Fibroblast of mammary gland (primary cell): Measurements from ENCODE around the gene ITGB2.

Source experiments
- DNase-seq: peaks from one replicate; pipeline ENCODE4 v3.0.0-alpha.2; 2010; ENCODE audit warnings: low read depth
- H3K4me3 ChIP-seq: 2 replicates; pipeline ENCODE4 v1.5.1; 2011; ENCODE audit warnings: low read depth, mild to moderate bottlenecking, low read length, moderate library complexity; ENCODE audit not compliant: control insufficient read depth
- CTCF ChIP-seq: conservative IDR thresholded peaks from 2 replicates; pipeline ENCODE4 v1.5.1; 2011; ENCODE audit warnings: low read depth, low read length, inconsistent platforms; ENCODE audit not compliant: control insufficient read depth, insufficient read depth

Gene ITGB2

DNA sequence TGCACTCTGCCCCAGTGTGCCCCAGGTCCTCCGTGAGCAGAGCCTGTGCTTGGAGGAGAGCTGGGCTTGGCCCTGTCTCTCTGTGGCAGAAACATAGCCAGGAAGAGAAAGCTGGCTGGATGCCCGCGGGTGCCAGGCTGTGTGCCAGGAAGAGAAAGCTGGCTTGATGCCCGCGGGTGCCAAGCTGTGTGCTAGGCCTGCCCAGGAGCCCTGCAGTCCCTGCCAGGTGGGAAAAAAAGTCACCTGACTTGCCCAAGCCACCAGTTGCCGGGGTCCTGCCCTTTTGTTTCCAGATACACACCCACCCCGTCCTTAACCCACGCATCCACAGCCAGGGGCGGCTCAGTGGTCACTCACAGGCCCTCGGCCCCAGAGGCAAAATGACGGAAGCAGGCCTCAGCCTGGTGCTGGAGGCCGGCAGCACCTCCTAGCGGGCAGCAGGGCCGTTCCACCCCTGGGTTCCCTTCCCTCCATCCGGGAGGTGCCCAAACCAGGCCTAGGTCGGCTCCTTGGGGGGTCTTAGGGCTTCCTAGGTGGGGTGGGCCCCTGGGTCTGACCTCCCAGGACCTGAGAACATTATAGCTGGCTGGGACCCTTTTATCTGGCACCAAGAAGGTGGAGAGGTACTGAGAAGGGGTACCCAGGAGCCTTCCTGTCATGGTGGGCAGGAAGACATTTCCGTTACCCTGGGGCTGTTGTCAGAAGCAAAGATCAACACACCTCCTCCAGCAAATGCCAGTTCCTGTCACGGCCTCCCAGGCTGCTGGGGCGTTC lies 9.1 kb downstream of the ITGB2 start:
- TF ChIP-seq CTCF, result no peak
- no peak for DNase-seq
- no peak overlapping the region for H3K4me3 ChIP-seq

GRCh38 chr21:44911068-44911383 lies 9.7 kb downstream of the ITGB2 start:
- no peak overlapping the region for H3K4me3 ChIP-seq
- no peak for DNase-seq
- no peak for TF ChIP-seq CTCF

DNA sequence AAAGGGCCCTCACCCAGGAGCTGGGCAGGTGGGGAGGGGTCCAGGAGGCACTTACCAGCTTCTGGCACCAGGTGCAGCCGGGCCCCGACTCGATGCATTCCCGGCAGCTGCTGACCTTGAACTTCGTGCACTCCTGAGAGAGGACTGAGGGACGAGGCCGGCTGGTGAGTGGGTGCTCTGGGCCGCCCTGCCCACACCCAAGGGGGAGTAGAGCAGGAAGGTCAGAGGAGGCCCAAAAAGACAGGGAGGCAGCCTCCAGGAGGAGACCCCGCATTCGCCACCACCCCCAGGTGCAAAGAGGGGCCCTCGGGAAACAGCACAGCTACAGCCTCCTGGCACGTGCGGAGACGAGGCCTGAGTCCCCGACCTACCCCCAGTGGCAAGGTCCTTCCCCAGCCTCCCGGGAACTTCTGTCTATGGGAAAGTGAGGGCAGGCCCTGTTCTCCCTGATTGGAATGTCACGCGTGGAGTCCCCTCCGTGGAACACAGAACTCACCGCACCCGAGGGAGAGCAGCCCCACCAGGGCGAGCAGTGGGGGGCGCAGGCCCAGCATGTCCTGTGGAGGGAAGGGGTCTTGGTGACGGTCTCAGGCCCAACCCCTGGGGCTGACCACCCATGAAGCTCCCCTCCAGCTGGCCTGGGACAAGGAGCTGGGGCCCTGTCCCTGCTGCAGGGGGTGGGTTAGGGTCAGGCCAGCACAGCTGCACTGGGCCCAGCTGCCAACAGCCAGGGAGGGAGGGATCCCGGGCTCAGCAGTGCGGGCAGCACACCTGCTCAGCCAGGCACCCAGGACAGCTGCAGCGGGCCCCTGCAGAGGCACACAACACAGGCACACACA lies 10.3 kb downstream of the ITGB2 start:
- DNase-seq, result no peak
- no peak overlapping the region for H3K4me3 ChIP-seq
- no peak for TF ChIP-seq CTCF

GRCh38 chr21:44909719-44910118 lies 11.0 kb downstream of the ITGB2 start:
- no peak for TF ChIP-seq CTCF
- no peak overlapping the region for H3K4me3 ChIP-seq
- no peak for DNase-seq

GRCh38 chr21:44908908-44909307 lies 11.8 kb downstream of the ITGB2 start:
- no peak for DNase-seq
- no peak for TF ChIP-seq CTCF
- H3K4me3 ChIP-seq, result no peak overlapping the region

- H3K4me3 ChIP-seq, result no peak overlapping the region
- peak; percentile 34 for DNase-seq
- no peak for TF ChIP-seq CTCF
Measured at GRCh38 chr21:44907966-44908895, 12.5 kb downstream of the ITGB2 start.
